Embryonic facial prominence (tissue), 1 donor: Measurements from ENCODE around the gene URM1.
A peak's percentile ranks its signal among the peaks of the same experiment; 100 is the strongest.
"Not testable (repeated sequence)": the region's sequence is repeated elsewhere in the genome, so short reads cannot be mapped to it uniquely, and the experiment has no call there.

Experiments used
- DNase-seq: peaks from one replicate; pipeline ENCODE4 v3.0.0-alpha.2; 2016; ENCODE audit errors: extremely low spot score

The URM1 gene

DNA sequence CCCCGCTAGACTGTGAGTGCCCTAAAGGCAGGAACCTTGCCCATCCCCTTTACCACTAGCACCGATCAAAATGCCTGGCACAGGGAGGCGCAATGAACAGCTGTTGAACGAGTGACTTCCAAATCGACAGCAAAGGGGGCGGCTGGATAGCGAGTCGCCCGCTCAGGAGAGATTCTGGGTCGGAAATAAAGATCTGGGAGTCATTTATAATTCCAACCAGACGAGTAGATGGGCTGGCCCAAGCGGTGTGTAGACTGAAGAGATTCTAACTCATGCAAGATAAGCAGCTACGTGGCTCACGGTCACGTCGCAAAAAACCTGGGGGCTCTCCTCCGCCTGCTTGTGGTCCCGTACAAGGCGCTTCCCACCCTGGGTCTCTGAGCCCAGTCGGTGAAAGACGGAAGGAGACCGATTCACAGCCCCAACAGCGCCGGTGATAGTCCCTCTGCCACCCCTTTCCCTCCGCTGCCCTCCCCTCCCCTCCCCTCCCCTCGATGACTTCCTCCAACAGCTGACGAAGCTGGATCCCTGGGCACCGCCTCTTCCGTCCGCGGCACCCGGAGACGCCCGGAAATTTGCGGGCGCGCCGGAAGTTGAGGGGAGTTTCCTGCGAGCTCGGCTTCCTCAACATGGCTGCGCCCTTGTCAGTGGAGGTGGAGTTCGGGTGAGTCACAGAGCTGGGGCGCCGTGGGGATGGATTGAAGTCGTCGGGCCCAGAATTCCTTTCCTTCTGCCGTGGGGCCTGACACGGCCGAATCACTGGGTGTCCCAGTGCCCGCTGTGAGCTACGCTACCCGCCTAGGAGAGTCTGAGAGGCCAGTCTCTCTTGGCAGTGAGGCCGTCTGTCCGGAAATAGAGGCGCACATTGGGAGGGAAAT lies at the start of gene URM1:
TSS of gene URM1 (plus strand) at position 623 of the 878 bp plus-strand sequence. CDS start at position 630, 7 bp downstream.
- peak; percentile 94 for DNase-seq

DNA sequence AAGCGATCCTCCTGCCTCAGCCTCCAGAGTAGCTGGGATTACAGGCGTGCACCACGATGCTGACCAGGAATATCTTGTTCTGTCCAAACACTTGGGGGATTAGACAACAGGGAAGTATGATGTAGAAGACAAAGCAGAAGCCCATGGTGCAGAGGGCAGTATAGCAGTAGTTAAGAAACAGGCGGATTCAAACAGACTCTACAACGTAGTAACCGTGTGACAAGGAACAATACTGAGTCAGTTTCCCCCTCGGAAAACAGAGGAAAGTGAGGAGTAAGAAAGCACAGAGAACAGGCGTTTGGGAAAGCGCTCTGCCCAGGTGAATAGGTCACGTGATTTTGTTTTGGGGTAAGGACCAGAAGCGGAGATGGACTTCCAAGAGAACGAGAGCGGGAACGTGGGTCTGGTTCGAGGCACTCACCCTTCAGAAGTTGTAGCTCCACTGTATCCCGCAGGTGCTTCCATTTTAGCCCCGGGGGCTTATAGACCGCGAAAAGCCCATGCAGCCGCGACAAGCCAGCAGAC lies 49.2 kb upstream of the URM1 start:
- DNase-seq: no peak

DNA sequence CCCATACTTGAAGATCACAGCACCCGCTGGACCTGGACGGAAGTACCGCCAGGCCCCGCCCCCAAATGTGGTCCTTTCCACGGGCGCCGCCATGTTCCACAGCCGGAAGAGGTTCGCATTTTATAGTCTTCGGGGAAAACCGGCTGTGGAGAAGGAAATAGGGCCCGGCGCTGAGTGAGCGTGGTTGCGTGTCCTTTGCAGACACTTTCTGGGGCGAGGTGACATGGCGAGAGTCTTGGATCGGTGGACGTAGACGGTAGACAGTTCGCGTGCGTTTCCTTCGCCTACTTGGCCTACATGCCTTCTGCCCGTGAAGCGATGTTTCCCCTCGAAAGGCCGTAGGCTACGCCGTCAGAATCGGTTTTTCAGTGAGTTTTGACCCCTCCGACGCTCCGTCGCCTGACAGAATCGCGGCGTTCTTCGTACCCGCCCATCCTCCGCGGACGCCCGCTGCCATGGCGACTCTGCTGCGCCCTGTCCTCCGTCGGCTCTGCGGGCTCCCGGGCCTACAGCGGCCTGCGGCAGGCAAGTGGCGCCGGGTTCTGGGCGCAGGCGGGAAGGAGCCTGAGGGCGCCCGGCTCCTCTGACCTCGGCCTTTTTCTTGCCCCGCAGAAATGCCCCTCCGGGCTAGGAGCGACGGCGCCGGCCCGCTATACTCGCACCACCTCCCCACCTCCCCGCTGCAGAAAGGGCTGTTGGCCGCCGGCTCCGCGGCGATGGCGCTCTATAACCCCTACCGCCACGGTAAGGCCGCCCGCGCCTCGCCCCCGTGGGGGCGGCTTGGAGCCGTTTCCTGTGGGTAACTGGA lies 48.6 kb upstream of the URM1 start, which contains the start of the genes COQ4 and TRUB2:
TSS of gene COQ4 (plus strand) at position 436 of the 808 bp plus-strand sequence. CDS start at position 456, 20 bp downstream.
TSS of gene TRUB2 (minus strand) at position 44 of the 808 bp plus-strand sequence. CDS start at position 5, 39 bp downstream.
- peak; percentile 90 for DNase-seq

DNA sequence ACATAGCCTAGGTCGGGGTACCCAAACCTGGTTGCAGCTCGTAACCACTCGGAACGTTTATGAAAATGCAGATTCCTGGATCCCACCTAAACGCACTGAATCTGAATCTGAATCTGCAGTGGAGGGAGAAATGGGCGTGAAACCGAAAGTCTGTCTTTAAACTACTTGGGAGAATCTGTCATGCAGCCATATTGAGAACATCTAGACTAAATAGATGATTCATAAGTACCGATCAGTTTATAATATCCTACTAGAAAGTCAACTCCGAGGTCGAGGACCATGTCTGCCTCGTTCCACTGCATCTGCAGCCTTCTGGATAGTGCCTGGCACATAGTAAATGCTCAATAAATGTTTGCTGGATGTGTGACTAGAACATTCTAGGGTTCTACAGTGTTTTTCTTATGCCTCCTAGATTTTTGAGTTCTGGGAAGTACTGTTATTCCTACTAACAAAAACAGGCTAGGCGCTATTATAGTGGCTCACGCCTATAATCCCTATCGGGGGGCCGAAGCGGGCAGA lies 47.9 kb upstream of the URM1 start:
- DNase-seq: no peak

DNA sequence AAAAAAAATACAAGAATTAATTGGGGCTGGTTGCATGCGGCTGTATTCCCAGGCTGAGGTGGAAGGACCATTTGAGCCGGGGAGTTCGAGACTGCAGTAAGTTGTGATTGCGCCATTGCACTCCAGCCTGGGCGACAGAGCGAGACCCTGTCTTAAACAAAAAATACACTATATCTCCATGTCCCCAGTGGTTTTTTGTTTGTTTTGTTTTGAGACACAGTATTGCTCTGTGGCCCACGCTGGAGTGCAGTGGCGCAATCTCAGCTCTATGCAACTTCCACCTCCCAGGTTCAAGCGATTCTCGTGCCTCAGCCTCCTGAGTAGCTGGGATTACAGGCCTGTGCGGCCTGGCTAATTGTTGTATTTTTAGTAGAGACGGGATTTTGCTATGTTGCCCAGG lies 47.4 kb upstream of the URM1 start:
- no peak for DNase-seq

DNA sequence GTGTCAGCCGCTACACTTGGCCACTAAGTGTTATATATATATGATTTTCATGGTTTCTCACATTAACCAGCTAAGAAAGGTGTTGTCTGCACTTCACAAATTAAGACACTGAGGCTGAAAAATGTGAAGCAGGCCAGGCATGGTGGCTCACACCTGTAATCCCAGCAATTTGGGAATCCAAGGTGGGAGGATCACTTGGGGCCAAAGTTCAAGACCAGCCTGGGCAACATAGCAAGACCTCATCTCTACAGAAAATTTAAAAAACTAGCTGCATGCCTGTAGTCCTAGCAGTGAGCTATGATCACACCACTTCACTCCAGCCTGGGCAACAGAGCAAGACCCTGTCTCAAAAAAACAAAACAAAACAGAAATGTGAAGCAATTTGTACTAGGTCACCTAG lies 46.8 kb upstream of the URM1 start:
- no peak for DNase-seq

DNA sequence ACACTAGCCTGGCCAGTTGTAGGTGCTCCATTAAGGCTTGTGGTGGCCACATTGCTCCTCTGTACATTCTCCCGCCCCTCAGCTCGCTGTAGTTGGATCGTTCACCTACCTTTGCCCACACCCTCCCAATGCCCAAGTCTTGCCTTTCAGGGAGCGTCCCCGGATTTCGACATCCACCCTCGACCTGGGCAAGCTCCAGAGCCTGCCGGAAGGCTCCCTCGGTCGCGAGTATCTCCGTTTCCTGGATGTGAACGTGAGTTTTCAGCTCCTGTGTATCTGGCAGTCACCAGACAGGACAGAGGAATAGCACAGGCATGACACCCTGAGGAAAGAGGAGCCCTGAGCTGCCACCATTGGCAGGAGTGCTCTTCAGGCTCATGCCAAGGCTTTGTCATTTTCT lies 45.5 kb upstream of the URM1 start:
- DNase-seq: no peak

DNA sequence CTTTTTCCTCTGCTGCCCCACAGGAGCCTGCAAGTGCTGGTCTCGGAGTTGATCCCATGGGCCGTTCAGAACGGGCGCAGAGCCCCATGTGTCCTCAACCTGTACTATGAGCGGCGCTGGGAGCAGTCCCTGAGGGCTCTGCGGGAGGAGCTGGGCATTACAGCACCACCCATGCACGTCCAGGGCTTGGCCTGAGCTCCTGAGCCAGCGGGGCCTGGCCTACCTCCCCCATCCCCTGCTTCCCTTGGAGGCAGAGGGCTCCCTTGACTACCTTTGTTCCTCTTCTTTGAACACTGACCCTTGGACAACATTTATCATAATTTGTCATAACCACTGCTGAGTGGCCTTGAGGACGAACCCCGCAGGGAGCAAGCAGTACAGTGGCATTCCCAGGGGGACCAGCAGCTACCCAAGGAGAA lies 37.7 kb upstream of the URM1 start:
- DNase-seq: no peak

DNA sequence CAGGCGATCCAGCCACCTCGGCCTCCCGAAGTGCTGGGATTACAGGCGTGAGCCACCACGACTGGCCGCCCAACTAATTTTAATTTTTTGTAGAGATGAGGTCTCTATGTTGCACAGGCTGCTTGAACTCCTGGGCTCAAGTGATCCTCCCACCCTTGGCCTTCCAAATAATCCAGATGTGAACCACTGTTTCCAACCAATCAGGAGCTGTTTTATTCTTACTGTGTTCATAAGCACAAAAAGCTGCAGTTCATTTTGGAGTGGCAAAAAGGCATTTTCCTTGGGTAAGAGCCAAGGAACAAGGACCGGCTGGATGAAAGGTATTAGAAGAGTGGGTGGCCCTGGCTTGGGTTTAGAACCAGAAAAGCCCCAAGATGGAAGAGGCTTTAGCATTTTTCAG lies 36.0 kb upstream of the URM1 start:
- DNase-seq: no peak

DNA sequence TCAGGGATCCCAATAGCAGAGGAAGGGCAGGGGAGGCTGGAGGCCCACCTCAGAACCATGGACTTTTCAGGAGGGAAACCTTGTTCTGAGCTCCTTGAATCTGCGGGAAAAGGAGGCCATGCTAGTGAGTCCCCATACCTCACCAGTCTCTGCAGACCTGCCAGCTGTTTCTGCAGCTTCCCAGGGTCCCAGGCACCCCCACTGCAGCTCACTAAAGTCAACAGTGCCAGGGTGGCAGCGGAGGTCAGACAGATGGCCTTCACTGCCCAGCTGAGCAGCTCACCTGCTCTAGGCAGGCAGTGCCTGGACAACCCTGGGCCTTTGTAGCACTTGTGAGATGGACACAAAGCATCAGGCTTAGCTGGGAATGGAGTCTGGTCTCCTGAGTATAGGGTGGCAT lies 35.3 kb upstream of the URM1 start:
- no peak for DNase-seq

DNA sequence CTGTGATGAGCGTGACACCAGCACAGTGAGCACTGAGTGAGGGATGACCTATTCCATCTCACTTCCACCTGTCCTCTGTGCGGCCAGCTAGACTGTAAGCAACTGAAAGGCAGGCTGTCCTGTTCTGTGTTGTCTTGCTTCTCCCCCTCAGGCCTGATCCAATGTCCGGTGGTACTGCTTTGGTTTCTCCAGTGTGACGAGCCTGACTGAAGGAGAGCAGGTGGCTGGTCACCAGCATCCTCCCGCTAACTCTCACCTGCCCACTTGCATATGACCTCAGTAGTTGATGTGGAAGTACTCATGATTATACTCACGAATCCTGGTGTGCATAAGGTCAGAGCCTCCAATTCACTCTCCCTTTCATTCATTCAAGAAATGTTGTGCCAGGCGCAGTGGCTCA lies 33.2 kb upstream of the URM1 start:
- no peak for DNase-seq

DNA sequence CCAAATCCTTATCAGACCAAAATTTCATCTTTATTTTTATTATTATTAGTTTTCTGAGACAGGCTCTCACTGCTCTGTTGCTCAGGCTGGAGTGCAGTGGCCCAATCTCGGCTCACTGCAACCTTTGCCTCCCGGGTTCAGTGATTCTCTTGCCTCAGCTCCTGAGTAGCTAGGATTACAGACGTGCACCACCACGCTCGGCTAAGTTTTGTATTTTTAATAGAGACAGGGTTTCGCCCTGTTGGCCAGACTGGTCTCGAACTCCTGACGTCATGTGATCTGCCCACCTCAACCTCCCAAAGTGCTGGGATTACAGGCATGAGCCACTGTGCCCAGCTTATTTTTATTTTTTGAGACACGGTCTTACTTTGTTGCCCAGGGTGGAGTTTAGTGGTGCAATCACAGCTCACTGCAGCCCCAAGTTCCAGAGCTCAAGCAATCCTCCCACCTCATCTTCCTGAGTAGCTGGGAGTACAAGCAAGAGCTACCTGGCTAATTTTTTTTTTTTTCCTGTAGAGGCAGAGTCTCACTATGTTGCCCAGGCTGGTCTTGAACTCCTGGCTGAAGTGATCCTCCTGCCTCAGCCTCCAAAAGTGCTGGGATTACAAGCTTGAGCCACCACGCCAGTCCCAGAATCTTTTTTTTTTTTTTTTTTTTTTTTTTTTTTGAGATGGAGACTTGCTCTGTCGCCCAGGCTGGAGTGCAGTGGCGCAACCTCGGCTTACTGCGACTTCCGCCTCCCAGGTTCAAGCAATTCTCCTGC lies 32.1 kb upstream of the URM1 start:
- not testable (repeated sequence) for DNase-seq

DNA sequence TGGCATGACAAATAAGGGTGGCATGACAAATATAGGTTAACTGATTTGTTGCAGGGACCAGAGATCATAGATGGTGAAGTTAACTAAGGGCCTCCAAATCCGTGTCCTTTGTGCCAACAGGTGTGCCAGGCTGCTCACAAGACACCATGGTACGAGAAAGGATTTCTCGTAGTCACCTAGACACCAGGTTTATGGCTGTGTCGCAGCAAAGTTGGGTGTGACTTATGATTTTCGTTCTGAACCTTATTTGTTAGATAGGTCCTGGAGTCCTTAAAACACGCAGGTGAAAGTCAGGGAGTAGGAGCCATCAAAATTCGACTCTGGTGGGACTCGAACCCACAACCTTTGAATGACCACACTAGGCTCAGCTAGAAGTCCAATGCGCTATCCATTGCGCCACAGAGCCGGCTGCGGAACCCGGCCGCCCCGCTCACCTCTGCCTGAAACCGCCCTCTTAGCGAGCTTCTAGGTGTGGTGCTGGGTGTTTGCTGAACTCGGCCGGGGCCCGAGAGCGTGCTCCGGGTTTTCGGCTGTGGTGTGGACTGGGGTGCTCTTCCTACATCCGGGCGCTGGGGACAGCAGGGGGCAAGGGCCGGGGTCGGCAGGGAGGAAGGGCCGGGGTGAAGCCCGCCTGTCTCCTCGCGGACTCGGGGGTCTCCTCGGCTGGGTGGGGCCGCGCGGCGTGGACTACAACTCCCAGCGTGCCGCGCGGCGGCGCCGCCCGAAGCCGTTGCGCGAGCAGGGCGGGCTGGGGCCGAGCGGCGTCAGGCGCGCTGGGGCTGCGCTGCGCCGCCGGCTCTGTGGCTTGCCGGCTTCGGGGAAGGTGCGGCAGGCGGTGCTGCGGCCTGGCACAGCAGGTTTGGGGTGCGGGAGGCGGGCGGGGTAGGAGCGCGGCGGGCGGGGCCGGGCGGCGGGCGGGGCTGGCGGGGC lies 31.1 kb upstream of the URM1 start, which contains the start of gene SLC27A4:
TSS of gene SLC27A4 (plus strand) at position 767 of the 930 bp plus-strand sequence. CDS start 2,606 bp downstream, outside the sequence.
- no peak for DNase-seq

DNA sequence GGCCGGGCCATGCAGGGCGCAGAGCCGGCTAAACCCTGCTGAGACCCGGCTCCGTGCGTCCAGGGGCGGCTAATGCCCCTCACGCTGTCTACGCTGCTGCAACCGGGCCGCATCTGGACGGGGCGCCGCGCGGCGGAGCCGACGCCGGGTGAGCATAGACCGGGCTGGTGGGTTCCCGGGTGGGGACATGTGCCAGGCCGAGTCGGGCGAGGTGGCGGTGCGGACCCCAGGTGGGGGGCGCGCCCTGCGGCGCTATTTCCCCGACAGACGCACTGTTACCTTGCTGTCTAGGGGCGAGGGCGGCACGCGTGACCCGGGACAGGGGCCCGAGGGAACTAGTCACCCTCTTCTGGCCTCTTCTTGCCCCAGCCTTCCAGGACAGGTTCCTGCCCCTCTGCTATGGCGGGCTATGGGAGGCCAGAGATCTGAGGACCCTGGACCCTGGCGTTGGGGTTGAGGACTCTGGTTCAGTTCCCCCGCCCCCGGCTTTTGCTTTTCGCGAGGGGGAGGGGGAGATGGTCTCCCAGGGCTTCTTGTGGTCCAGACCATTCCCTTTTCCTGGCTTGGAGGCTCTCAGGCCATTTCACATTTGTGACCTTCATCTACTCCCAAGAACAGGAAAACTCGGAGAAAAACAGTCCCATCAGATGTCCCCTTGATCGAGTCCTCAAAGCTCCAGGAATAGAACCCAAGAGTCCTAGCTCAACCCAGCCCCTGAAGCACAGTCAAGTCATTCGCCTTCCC lies 30.3 kb upstream of the URM1 start:
- no peak for DNase-seq

DNA sequence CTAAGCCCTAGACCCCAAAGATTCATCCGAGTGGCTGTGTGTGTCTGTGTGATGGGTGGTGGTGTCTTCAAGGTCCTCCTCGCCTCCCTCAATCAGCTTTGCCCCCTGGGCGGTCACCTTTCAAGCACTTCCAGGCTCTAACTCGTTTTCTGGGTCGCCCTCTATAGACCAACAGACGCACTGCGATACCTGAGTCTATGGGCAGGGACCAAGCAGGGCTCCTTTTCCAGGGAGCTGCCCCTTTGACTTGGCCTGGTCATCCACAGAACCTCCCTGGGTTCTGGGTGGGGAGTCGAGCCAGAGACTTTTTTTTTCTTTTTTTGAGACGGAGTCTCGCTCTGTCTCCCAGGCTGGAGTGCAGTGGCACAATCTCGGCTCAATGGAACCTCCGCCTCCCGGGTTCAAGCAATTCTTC lies 29.7 kb upstream of the URM1 start:
- no peak for DNase-seq

DNA sequence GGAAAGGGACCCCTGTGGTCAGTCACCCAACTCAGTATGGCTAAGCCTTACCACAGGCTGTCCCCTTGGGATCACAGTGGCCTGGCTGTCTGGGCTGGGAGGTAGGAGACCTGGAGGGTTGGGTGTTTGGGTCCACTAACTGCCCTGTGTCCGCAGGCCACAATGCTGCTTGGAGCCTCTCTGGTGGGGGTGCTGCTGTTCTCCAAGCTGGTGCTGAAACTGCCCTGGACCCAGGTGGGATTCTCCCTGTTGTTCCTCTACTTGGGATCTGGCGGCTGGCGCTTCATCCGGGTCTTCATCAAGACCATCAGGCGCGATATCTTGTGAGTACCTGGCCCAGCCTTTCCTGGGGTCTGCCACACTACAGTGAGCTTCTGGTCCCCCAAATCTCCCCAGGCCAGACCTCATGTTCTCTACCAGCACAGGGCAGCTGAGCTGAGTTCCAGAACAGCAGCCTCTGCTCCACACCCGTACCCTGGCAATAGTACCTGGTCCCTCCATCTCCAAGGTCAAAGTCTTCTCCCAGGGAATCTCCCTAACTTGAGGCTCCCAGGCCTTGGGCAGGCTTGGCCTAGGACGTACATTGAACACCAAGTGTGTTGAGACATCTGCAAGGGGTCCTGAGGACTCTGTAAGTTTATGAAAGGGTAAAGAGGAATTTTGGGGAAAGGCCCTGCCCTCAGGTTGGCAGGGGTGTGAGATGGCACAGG lies 28.0 kb upstream of the URM1 start:
- no peak for DNase-seq

DNA sequence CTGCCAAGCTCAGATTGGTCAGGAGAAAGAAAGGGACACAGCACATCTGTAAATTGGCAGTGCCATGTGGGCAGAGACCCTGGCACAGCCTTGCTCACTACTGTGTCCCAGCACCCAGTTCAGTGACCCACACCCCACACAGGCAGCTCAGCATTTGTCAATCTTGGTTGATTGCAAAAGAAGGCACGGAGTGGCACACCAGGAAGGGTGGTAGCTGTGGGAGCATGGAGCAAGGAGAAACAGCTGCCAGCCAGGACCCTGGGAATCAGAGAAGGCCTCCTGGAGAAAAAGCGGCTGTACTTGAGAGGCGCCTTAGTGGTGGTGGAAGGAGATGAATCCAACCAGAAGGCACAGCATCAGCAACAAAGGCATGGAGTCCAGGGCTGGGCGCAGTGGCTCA lies 27.3 kb upstream of the URM1 start:
- no peak for DNase-seq

DNA sequence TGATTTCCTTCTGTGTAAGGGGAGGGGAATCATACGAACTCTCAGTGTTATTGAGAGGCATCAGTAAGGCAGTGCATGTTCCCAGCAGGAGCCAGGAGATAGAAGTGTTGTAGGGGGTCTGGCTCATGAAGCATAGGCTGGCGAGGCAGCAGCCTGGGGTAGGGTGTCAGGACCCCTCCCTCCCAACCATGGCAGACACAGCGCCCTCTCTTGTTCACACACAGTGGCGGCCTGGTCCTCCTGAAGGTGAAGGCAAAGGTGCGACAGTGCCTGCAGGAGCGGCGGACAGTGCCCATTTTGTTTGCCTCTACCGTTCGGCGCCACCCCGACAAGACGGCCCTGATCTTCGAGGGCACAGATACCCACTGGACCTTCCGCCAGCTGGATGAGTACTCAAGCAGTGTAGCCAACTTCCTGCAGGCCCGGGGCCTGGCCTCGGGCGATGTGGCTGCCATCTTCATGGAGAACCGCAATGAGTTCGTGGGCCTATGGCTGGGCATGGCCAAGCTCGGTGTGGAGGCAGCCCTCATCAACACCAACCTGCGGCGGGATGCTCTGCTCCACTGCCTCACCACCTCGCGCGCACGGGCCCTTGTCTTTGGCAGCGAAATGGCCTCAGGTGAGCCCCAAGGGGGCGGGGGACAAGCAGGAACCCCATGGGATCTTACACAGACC lies 26.1 kb upstream of the URM1 start:
- DNase-seq: no peak
